GM12878 (cell line): ENCODE results near the gene UBC. TPM values are rescaled to one million over a fixed set of nuclear protein-coding genes. Genes with fewer than 3 reads are reported as not detected.
A peak's percentile ranks its signal among the peaks of the same experiment; 100 is the strongest.

Experiments
- ATAC-seq: fragments of 200-7000 bp; cut with Tn5 transposase; 3 replicates; pipeline ENCODE4 v1.9.1; 2020; ENCODE audit warnings: mild to moderate bottlenecking, moderate library complexity
- BruUV-seq: library from RNA; stranded (reverse); fragments of 400-500 nt; replicated peaks from 2 replicates; lab custom pipeline; 2021; lab: Mats Ljungman, UMichigan
- CTCF ChIA-PET: fragments of 300-600 bp; sonication (Branson Sonifier 250); formaldehyde crosslinking; extraction: SDS; loops from one replicate; lab custom pipeline; 2021; ENCODE audit warnings: inconsistent platforms; lab: Yijun Ruan, JAX
- POLR2A ChIA-PET: fragments of 350-600 bp; formaldehyde crosslinking; extraction: SDS; loops from one replicate; lab custom pipeline; 2021; ENCODE audit warnings: inconsistent platforms; lab: Charles Lee
- RAD21 ChIA-PET: fragments of 300-600 bp; sonication (Branson Sonifier 250); formaldehyde crosslinking; loops from one replicate; lab custom pipeline; 2023; ENCODE audit warnings: antibody characterized with exemption; ENCODE audit not compliant: unreplicated experiment; lab: Charles Lee
- SMC1A ChIA-PET: fragments of 300-600 bp; sonication (Branson Sonifier 250); formaldehyde crosslinking; loops from one replicate; lab custom pipeline; 2023; ENCODE audit not compliant: unreplicated experiment, uncharacterized antibody; lab: Charles Lee
- DNase-seq: peaks from one replicate; pipeline ENCODE4 v3.0.0-alpha.2; 2011; ENCODE audit warnings: low read depth, low spot score
- FAIRE-seq: peaks from 3 replicates; lab custom pipeline; 2011; peaks lifted over from hg19 to GRCh38; lab: Jason Lieb, UNC
- H2AFZ ChIP-seq: 2 replicates; pipeline ENCODE4 v1.6.0; 2011; ENCODE audit warnings: low read depth, low read length, control low read depth; ENCODE audit not compliant: control insufficient read depth
- H3K27ac ChIP-seq: 2 replicates; pipeline ENCODE4 v1.5.1; 2011; ENCODE audit warnings: control low read depth; ENCODE audit not compliant: control insufficient read depth, insufficient read depth
- H3K27me3 ChIP-seq, 2 experiments: replicated peaks in 1 of 2; 2 replicates each; pipeline versions ENCODE4 v1.6.0 to v1.6.1; 2011; ENCODE audit warnings: low read length in 1 of 2; ENCODE audit not compliant: control insufficient read depth in 2 of 2, insufficient read depth in 2 of 2
- H3K36me3 ChIP-seq, 2 experiments: 2 replicates each; pipeline ENCODE4 v1.5.1; 2011; ENCODE audit warnings: low read length in 1 of 2; ENCODE audit not compliant: control insufficient read depth in 2 of 2, insufficient read depth in 2 of 2
- H3K4me1 ChIP-seq: 2 replicates; pipeline ENCODE4 v1.6.1; 2011; ENCODE audit warnings: mild to moderate bottlenecking, low read length, moderate library complexity, mixed read lengths; ENCODE audit not compliant: control insufficient read depth, insufficient read depth
- H3K4me2 ChIP-seq: 2 replicates; pipeline ENCODE4 v1.6.0; 2011; ENCODE audit warnings: control low read depth; ENCODE audit not compliant: control insufficient read depth, insufficient read depth
- H3K4me3 ChIP-seq: fragments of 200-600 bp; sonication (generic); 2 replicates; pipeline ENCODE4 v1.5.1; 2016
- H3K79me2 ChIP-seq: 2 replicates; pipeline ENCODE4 v1.6.0; 2011; ENCODE audit warnings: low read length; ENCODE audit not compliant: control insufficient read depth, insufficient read depth
- H3K9ac ChIP-seq: 2 replicates; pipeline ENCODE4 v1.8.0; 2011; ENCODE audit warnings: low read length, control low read depth, mixed read lengths; ENCODE audit not compliant: control insufficient read depth, insufficient read depth
- H3K9me3 ChIP-seq: replicated peaks from 3 replicates; pipeline ENCODE4 v1.5.1; 2011; ENCODE audit warnings: mild to moderate bottlenecking, low read length; ENCODE audit not compliant: control insufficient read depth, insufficient read depth
- H4K20me1 ChIP-seq: 2 replicates; pipeline ENCODE4 v1.6.0; 2011; ENCODE audit not compliant: control insufficient read depth, insufficient read depth
- ASH2L ChIP-seq: fragments of 300-600, 200-600 bp; sonication (generic); IDR thresholded peaks from 2 replicates; pipeline ENCODE4 v1.6.1; 2017; ENCODE audit warnings: low read depth, mild to moderate bottlenecking, borderline replicate concordance
- BCL11A ChIP-seq: IDR thresholded peaks from 2 replicates; pipeline ENCODE4 v1.6.1; 2011; ENCODE audit warnings: low read depth, low read length
- BRCA1 ChIP-seq: IDR thresholded peaks from 2 replicates; pipeline ENCODE4 v1.6.1; 2011; ENCODE audit warnings: low read depth, low read length, improper control_type of control experiment
- CHD1 ChIP-seq: IDR thresholded peaks from 2 replicates; pipeline ENCODE4 v1.6.1; 2012; ENCODE audit warnings: low read depth, low read length, improper control_type of control experiment
- CTCF ChIP-seq, 3 experiments: IDR thresholded peaks in 2 of 3; conservative IDR thresholded peaks in 1 of 3; 2 replicates each; pipeline ENCODE4 v1.5.1; 2011; ENCODE audit warnings: low read depth in 3 of 3, low read length in 3 of 3, mild to moderate bottlenecking in 3 of 3, control low read depth in 2 of 3, moderate library complexity in 2 of 3, inconsistent platforms in 1 of 3, mixed read lengths in 1 of 3; ENCODE audit not compliant: control insufficient read depth in 2 of 3, insufficient read depth in 1 of 3; ENCODE audit errors: extremely low read depth in 1 of 3
- DPF2 ChIP-seq: fragments of 450-650 bp; IDR thresholded peaks from 2 replicates; pipeline ENCODE4 v1.6.1; 2017; ENCODE audit warnings: mild to moderate bottlenecking
- KDM1A ChIP-seq: fragments of 200-600 bp; sonication (generic); IDR thresholded peaks from 2 replicates; pipeline ENCODE4 v1.6.1; 2016; ENCODE audit warnings: borderline replicate concordance
- MXI1 ChIP-seq: fragments of 150-350 bp; IDR thresholded peaks from 2 replicates; pipeline ENCODE4 v1.6.1; 2011; ENCODE audit warnings: low read depth, mild to moderate bottlenecking, inconsistent platforms, low read length, improper control_type of control experiment
- PKNOX1 ChIP-seq: fragments of 450-650 bp; IDR thresholded peaks from 2 replicates; pipeline ENCODE4 v1.6.1; 2016; ENCODE audit warnings: mild to moderate bottlenecking
- POU2F2 ChIP-seq: IDR thresholded peaks from 3 replicates; pipeline ENCODE4 v1.6.1; 2011; ENCODE audit warnings: low read depth, mild to moderate bottlenecking, low read length, borderline replicate concordance
- YBX1 ChIP-seq: fragments of 450-650 bp; IDR thresholded peaks from 2 replicates; pipeline ENCODE4 v1.6.1; 2016; ENCODE audit warnings: antibody characterized with exemption
- ZBTB4 ChIP-seq: fragments of 450-650 bp; formaldehyde crosslinking; IDR thresholded peaks from 2 replicates; pipeline ENCODE4 v1.4.0; 2022; ENCODE audit warnings: mild to moderate bottlenecking, moderate library complexity
- ZNF24 ChIP-seq: fragments of 450-650 bp; IDR thresholded peaks from 2 replicates; pipeline ENCODE4 v1.6.1; 2017; ENCODE audit warnings: antibody characterized with exemption, mild to moderate bottlenecking
- WGBS: methylation state at CpG from one replicate; pipeline ENCODE4 v1.1.6; 2016; ENCODE audit warnings: low lambda C conversion rate; ENCODE audit not compliant: insufficient replicate concordance, insufficient coverage; ENCODE audit errors: missing lambda C conversion rate; 5-methylcytosine and 5-hydroxymethylcytosine counted together
- in situ Hi-C: fragments of 300-500 bp; cut with MboI; formaldehyde crosslinking; loops from 9 replicates; pipeline ENCODE4 v1.14.3; 2018; ENCODE audit warnings: mixed read lengths
- intact Hi-C: fragments of 100-400 bp; cut with micrococcal nuclease; formaldehyde crosslinking; loops from one replicate; pipeline ENCODE4 v1.14.2; 2022; ENCODE audit not compliant: unreplicated experiment
- polyA plus RNA-seq, 11 experiments: library from polyadenylated mRNA; depleted of rRNA in 4 of 11; unstranded in 6 of 11; stranded (reverse) in 5 of 11; fragments of >200 nt; fragmentation: Nextera tagmentation in 4 of 11; fragmentation: Illumina TruSeq in 1 of 11; extraction: Ambion mirVana in 4 of 11; extraction: Trizol in 1 of 11; gene quantifications; 1 replicate in 1 of 11; 2 replicates in 10 of 11; pipeline versions ENCODE4 v1.2.1 to v1.2.3, GENCODE V29; 2011 to 2016; ENCODE audit warnings: inconsistent platforms in 2 of 11, missing spikeins in 2 of 11, low read depth in 1 of 11
- total RNA-seq, 4 experiments: library from RNA; depleted of rRNA in 3 of 4; stranded (reverse); fragments of >200 nt in 3 of 4; fragmentation: Illumina TruSeq in 1 of 4; extraction: Trizol in 1 of 4; gene quantifications; 2 replicates each; pipeline versions ENCODE4 v1.2.1 to v1.2.3, GENCODE V29; 2013 to 2021

UBC gene
- total and polyA plus RNA-seq, 10 of the 15 experiments (the other 5 are each of a cell fraction or from before 2014, with no cell fraction given), result 653 to 1,666 (median 874) TPM

GRCh38 chr12:124884587-124885438 is 29.6 kb downstream of the UBC start (continued):
- TF ChIP-seq CTCF (IDR thresholded peaks at IDR 0.05 in 2 of 3, conservative IDR thresholded peaks at IDR 0.05 in 1 of 3; ENCODE audit: control insufficient read depth in 2 of 3, extremely low read depth in 1 of 3, insufficient read depth in 1 of 3, low read depth in 3 of 3, low read length in 3 of 3), result peak; percentile 8 to 22 (median 9); a peak in 2 of 6 replicates
- TF ChIP-seq DPF2, result 0 out of 2 replicates have a peak, but pooled peaks have one; percentile 25
- no peak for TF ChIP-seq ZNF24

GRCh38 chr12:124883263-124884130 is 31.0 kb downstream of the UBC start:
- intact Hi-C loops (no loop called here), in situ Hi-C loops (no loop called here)
- H3K9me3 ChIP-seq, result no peaks in the 10 kb centered on the region
- H3K4me1 ChIP-seq, result peaks cover 18% of the 10 kb centered on the region
- peak; percentile 52 for FAIRE-seq
- H3K4me3 ChIP-seq, result no peak overlapping the region
- H3K9ac ChIP-seq, result no peak overlapping the region
- no peak overlapping the region; the same call in 1 of the 2 replicates for H3K4me2 ChIP-seq
- ChIA-PET CTCF (interaction anchor here (0.7 to 4.3 kb wide), 4 partner anchors 22 to 392 kb away, joined by 3 to 18 read pairs (median 4); no protein-coding TSS in a partner anchor), SMC1A (interaction anchor here (1.1 to 1.4 kb wide), 3 partner anchors 10 to 18 kb away, joined by 4 to 7 read pairs (median 5); no protein-coding TSS in a partner anchor), POLR2A (interaction anchor here (0.5 to 1.1 kb wide), 2 partner anchors 10 to 36 kb away, joined by 3 to 4 read pairs; no protein-coding TSS in a partner anchor), RAD21 (interaction anchor here (0.7 to 2.2 kb wide), 3 partner anchors 23 to 774 kb away, joined by 3 to 11 read pairs (median 3); no protein-coding TSS in a partner anchor)
- 72% methylated on average over 10 of the region's 10 CpGs for WGBS
- peak; percentile 7; the same call in 1 of the 3 replicates for ATAC-seq
- no peaks in the 10 kb centered on the region for H4K20me1 ChIP-seq
- no TSS peak for BruUV-seq
- H3K79me2 ChIP-seq, result no peaks in the 10 kb centered on the region
- peak overlapping the region; percentile 2 for H2AFZ ChIP-seq
- H3K27ac ChIP-seq, result no peak overlapping the region
- no peaks in the 10 kb centered on the region for H3K36me3 ChIP-seq
- no peak for DNase-seq
- H3K27me3 ChIP-seq, result no peaks in the 10 kb centered on the region
- TF ChIP-seq KDM1A, result no peak
- no peak for TF ChIP-seq MXI1
- no peak for TF ChIP-seq ASH2L
- TF ChIP-seq BRCA1, result no peak
- TF ChIP-seq POU2F2, result no peak
- no peak for TF ChIP-seq CHD1
- no peak for TF ChIP-seq BCL11A
- TF ChIP-seq ZBTB4, result no peak
- 0 out of 2 replicates have a peak, but pooled peaks have one; percentile 34 for TF ChIP-seq YBX1
- no peak for TF ChIP-seq PKNOX1
